Chondrocyte (in vitro differentiated cells): Measurements from ENCODE around the gene GUSB. TPM values are rescaled to one million over a fixed set of nuclear protein-coding genes. Genes with fewer than 3 reads are reported as not detected.
"Not testable (repeated sequence)": the region's sequence is repeated elsewhere in the genome, so short reads cannot be mapped to it uniquely, and the experiment has no call there.

Source experiments
- DNase-seq: peaks from one replicate; pipeline ENCODE4 v3.0.0; 2021; ENCODE audit warnings: mixed read lengths, low spot score
- H3K27ac Mint-ChIP-seq: one replicate; pipeline ENCODE4 v1.8.0; 2021; ENCODE audit warnings: mild to moderate bottlenecking, moderate library complexity, mixed read lengths; ENCODE audit not compliant: unreplicated experiment
- H3K27me3 Mint-ChIP-seq: 2 replicates; pipeline ENCODE4 v1.8.0; 2021; ENCODE audit warnings: low read depth, mixed read lengths
- H3K36me3 Mint-ChIP-seq: 2 replicates; pipeline ENCODE4 v1.8.0; 2021; ENCODE audit warnings: low read depth, mixed read lengths
- H3K4me1 Mint-ChIP-seq: 2 replicates; pipeline ENCODE4 v1.8.0; 2021; ENCODE audit warnings: low read depth, mild to moderate bottlenecking, mixed read lengths
- H3K4me3 Mint-ChIP-seq: one replicate; pipeline ENCODE4 v1.8.0; 2021; ENCODE audit warnings: mild to moderate bottlenecking, moderate library complexity, mixed read lengths; ENCODE audit not compliant: unreplicated experiment
- H3K9me3 Mint-ChIP-seq: 2 replicates; pipeline ENCODE4 v1.8.0; 2021; ENCODE audit warnings: low read depth, mixed read lengths
- total RNA-seq: library from RNA; stranded (reverse); gene quantifications from 3 replicates; pipeline ENCODE4 v1.2.1, GENCODE V29; 2021
- TF ChIP-seq, protein P1 (sequence below): fragments of 200-600 bp; sonication (generic); IDR thresholded peaks from 2 replicates; pipeline ENCODE4 v1.5.0; 2021; ENCODE audit warnings: antibody characterized with exemption, mild to moderate bottlenecking, moderate library complexity

Gene GUSB
- total RNA-seq, 1 donor from 2014 or later: 27.3 TPM

DNA sequence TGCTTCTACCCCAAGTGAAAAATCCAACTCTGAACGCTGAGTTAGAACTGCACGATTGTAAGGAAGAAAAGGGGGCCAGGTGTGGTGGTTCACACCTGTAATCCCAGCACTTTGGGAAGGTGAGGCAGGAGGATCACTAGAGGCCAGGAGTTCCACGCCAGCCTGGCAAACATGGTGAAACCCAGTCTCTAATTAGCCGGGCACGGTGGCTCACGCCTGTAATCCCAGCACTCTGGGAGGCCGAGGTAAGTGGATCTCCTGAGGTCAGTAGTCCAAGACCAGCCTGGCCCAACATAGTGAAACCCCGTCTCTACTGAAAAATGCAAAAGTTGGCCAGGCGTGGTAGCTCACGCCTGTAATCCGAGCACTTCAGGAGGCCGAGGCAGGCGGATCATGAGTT, 9.0 kb downstream of the GUSB start:
- no peak overlapping the region for H3K27ac Mint-ChIP-seq
- H3K4me1 Mint-ChIP-seq: no peaks in the 10 kb centered on the region
- H3K36me3 Mint-ChIP-seq: peaks cover 25% of the 10 kb centered on the region
- H3K27me3 Mint-ChIP-seq: no peaks in the 10 kb centered on the region
- H3K9me3 Mint-ChIP-seq: no peaks in the 10 kb centered on the region
- TF ChIP-seq, protein P1, sequence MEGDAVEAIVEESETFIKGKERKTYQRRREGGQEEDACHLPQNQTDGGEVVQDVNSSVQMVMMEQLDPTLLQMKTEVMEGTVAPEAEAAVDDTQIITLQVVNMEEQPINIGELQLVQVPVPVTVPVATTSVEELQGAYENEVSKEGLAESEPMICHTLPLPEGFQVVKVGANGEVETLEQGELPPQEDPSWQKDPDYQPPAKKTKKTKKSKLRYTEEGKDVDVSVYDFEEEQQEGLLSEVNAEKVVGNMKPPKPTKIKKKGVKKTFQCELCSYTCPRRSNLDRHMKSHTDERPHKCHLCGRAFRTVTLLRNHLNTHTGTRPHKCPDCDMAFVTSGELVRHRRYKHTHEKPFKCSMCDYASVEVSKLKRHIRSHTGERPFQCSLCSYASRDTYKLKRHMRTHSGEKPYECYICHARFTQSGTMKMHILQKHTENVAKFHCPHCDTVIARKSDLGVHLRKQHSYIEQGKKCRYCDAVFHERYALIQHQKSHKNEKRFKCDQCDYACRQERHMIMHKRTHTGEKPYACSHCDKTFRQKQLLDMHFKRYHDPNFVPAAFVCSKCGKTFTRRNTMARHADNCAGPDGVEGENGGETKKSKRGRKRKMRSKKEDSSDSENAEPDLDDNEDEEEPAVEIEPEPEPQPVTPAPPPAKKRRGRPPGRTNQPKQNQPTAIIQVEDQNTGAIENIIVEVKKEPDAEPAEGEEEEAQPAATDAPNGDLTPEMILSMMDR: no peak
- no peak overlapping the region for H3K4me3 Mint-ChIP-seq
- DNase-seq: peak; percentile 57

DNA sequence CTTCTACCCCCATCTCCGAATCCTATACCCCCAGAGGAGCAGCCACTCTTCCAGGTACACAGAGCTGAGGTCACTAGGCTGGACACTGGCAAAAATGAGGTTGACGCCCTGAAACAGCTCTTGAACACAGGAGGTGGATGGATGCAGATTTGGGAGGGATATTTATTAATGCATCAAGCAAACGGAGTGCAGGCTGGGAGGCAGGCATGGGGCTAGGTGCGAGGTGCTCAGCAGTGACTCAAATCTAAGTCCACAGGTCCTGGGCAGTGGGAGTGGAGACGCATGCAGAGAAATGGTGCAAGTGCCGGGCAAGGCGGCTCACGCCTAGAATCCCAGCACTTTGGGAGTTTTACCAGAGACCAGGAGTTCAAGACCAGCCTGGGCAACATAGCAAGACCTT, 11.0 kb downstream of the GUSB start:
- Mint-ChIP-seq H3K4me1 (no peaks in the 10 kb centered on the region), H3K9me3 (no peaks in the 10 kb centered on the region), H3K4me3 (no peak overlapping the region), H3K36me3 (peaks cover 41% of the 10 kb centered on the region), H3K27me3 (no peaks in the 10 kb centered on the region), H3K27ac (no peak overlapping the region)
- peak; percentile 47 for DNase-seq
- TF ChIP-seq, protein P1: no peak

DNA sequence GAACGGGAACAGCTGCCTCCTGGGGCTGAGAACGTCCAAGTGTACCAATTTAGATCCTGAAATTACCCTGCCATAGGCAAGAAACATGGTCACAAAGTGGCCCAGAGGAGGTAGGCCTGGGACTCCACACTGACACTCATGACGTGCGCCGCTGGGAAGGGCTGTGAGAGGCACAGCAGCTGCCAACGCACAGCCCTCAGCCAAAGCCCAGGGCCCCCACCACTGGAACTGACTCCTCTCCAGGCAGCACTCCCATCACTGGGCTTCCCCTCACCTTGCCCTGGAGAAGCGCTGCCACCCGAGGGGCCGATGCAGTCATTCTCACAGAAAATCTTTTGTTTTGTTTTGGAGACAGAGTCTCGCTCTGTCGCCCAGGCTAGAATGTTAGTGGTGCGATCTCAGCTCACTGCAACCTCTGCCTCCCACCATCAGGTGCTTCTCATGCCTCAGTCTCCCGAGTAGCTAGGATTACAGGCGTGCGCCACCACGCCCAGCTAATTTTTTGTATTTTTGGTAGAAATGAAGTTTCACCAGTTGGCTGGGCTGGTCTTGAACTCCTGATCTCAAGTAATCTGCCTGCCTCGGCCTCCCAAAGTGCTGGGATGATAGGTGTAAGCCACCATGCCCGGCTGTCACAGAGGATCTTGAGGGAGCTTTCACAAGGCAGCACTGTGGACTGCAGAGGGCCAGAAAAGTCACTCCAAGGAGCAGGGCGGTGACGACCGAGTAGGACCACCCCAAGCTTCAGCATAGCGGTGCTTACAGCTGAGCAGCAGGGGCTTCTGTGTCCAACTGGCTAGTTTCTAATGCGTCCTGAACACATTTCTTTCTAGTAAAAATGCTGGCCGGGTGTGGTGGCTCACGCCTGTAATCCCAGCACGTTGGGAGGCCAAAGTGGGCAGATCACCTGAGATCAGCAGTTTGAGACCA, 13.5 kb downstream of the GUSB start:
- TF ChIP-seq, protein P1: no peak
- no peaks in the 10 kb centered on the region for H3K9me3 Mint-ChIP-seq
- no peak overlapping the region for H3K4me3 Mint-ChIP-seq
- peaks cover 46% of the 10 kb centered on the region for H3K36me3 Mint-ChIP-seq
- H3K27ac Mint-ChIP-seq: no peak overlapping the region
- no peaks in the 10 kb centered on the region for H3K27me3 Mint-ChIP-seq
- no peaks in the 10 kb centered on the region for H3K4me1 Mint-ChIP-seq
- peak; percentile 83 for DNase-seq

DNA sequence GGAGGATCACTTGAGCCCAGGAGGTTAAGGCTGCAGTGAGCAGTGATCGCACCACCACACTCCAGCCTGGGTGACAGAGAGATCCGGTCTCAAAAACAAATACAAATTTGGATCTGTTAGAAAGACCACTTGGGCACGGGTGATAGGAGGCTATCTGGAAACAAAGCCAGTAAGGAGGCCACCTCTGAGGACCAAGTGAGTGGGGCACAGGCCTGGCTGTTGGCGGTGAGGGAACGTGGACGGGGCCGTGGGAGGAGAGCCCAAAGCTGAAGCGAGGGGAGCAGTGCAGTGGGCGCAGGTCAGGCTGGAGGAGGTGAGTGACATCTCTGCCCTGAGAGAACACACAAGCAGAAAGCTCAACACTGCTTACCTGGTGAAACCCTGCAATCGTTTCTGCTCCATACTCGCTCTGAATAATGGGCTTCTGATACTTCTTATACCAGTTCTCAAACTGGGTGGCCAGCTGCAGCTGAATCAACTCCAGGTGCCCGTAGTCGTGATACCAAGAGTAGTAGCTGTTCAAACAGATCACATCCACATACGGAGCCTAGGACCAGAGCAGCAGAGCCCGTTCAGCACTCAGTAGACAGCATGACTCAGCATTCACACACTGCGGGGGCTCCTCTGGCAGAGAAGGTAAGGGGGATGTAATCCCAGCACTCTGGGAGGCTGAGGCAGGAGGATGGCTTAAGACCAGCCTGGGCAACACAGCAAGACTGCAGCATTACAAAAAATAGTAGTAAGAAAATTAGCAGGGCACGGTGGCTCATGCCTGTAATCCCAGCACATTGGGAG, 14.5 kb downstream of the GUSB start:
- DNase-seq: peak; percentile 75
- Mint-ChIP-seq H3K36me3 (peaks cover 49% of the 10 kb centered on the region), H3K9me3 (no peaks in the 10 kb centered on the region), H3K27me3 (no peaks in the 10 kb centered on the region), H3K4me3 (no peak overlapping the region), H3K4me1 (no peaks in the 10 kb centered on the region), H3K27ac (peak overlapping the region; percentile 51)
- TF ChIP-seq, protein P1: no peak

DNA sequence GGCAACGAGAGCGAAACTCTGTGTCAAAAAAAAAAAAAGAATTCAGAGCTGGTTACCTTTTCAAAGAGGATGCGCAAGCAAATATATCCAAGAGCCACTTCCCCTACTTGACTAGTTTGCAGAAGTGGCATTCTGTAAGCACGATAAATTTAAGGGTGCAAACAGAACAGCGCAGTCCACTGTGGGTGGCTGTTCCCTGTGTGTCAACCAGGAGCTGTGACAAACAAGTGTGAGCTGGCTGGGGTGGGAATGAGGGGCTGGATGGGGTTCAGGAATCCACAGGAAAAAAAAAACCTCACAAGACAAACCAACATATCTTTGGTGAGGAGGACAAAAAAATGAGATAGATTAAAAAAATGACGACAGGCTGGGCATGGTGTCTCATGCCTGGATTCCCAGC, 15.9 kb downstream of the GUSB start:
- H3K4me1 Mint-ChIP-seq: no peaks in the 10 kb centered on the region
- H3K27ac Mint-ChIP-seq: no peak overlapping the region
- no peak for DNase-seq
- peaks cover 45% of the 10 kb centered on the region for H3K36me3 Mint-ChIP-seq
- H3K9me3 Mint-ChIP-seq: no peaks in the 10 kb centered on the region
- H3K27me3 Mint-ChIP-seq: no peaks in the 10 kb centered on the region
- TF ChIP-seq, protein P1: no peak
- no peak overlapping the region for H3K4me3 Mint-ChIP-seq

DNA sequence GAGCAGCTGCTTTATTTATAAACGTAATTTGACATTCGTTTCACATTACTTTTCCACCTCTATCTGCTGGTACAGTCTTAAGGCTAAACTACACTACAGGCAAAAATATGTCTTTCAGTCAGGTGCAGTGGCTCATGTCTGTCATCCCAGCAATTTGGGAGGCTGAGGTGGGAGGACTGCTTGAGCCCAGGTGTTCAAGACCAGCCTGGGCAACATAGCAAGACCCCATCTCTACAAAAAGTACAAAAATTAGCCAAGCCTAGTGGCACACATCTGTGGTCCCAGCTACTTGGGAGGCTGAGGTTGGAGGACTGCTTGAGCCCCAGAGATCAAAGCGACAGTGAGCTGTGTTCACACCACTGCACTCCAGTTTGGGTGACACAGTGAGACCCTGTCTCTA, 17.3 kb downstream of the GUSB start:
- H3K36me3 Mint-ChIP-seq: peaks cover 40% of the 10 kb centered on the region
- H3K27ac Mint-ChIP-seq, H3K27me3 Mint-ChIP-seq, H3K4me3 Mint-ChIP-seq, H3K9me3 Mint-ChIP-seq, DNase-seq, H3K4me1 Mint-ChIP-seq: not testable (repeated sequence)
